GM12878 (cell line): ENCODE data around the gene C4orf51. TPM values are rescaled to one million over a fixed set of nuclear protein-coding genes. Genes with fewer than 3 reads are reported as not detected.

Experiments
- ATAC-seq: fragments of 200-7000 bp; cut with Tn5 transposase; 3 replicates; pipeline ENCODE4 v1.9.1; 2020; ENCODE audit warnings: mild to moderate bottlenecking, moderate library complexity
- BruUV-seq: library from RNA; stranded (reverse); fragments of 400-500 nt; replicated peaks from 2 replicates; lab custom pipeline; 2021; lab: Mats Ljungman, UMichigan
- CTCF ChIA-PET: fragments of 300-600 bp; sonication (Branson Sonifier 250); formaldehyde crosslinking; extraction: SDS; loops from one replicate; lab custom pipeline; 2021; ENCODE audit warnings: inconsistent platforms; lab: Yijun Ruan, JAX
- POLR2A ChIA-PET: fragments of 350-600 bp; formaldehyde crosslinking; extraction: SDS; loops from one replicate; lab custom pipeline; 2021; ENCODE audit warnings: inconsistent platforms; lab: Charles Lee
- RAD21 ChIA-PET: fragments of 300-600 bp; sonication (Branson Sonifier 250); formaldehyde crosslinking; loops from one replicate; lab custom pipeline; 2023; ENCODE audit warnings: antibody characterized with exemption; ENCODE audit not compliant: unreplicated experiment; lab: Charles Lee
- SMC1A ChIA-PET: fragments of 300-600 bp; sonication (Branson Sonifier 250); formaldehyde crosslinking; loops from one replicate; lab custom pipeline; 2023; ENCODE audit not compliant: unreplicated experiment, uncharacterized antibody; lab: Charles Lee
- DNase-seq: peaks from one replicate; pipeline ENCODE4 v3.0.0-alpha.2; 2011; ENCODE audit warnings: low read depth, low spot score
- FAIRE-seq: peaks from 3 replicates; lab custom pipeline; 2011; peaks lifted over from hg19 to GRCh38; lab: Jason Lieb, UNC
- H2AFZ ChIP-seq: 2 replicates; pipeline ENCODE4 v1.6.0; 2011; ENCODE audit warnings: low read depth, low read length, control low read depth; ENCODE audit not compliant: control insufficient read depth
- H3K27ac ChIP-seq: 2 replicates; pipeline ENCODE4 v1.5.1; 2011; ENCODE audit warnings: control low read depth; ENCODE audit not compliant: control insufficient read depth, insufficient read depth
- H3K27me3 ChIP-seq, 2 experiments: replicated peaks in 1 of 2; 2 replicates each; pipeline versions ENCODE4 v1.6.0 to v1.6.1; 2011; ENCODE audit warnings: low read length in 1 of 2; ENCODE audit not compliant: control insufficient read depth in 2 of 2, insufficient read depth in 2 of 2
- H3K36me3 ChIP-seq, 2 experiments: 2 replicates each; pipeline ENCODE4 v1.5.1; 2011; ENCODE audit warnings: low read length in 1 of 2; ENCODE audit not compliant: control insufficient read depth in 2 of 2, insufficient read depth in 2 of 2
- H3K4me1 ChIP-seq: 2 replicates; pipeline ENCODE4 v1.6.1; 2011; ENCODE audit warnings: mild to moderate bottlenecking, low read length, moderate library complexity, mixed read lengths; ENCODE audit not compliant: control insufficient read depth, insufficient read depth
- H3K4me2 ChIP-seq: 2 replicates; pipeline ENCODE4 v1.6.0; 2011; ENCODE audit warnings: control low read depth; ENCODE audit not compliant: control insufficient read depth, insufficient read depth
- H3K4me3 ChIP-seq: fragments of 200-600 bp; sonication (generic); 2 replicates; pipeline ENCODE4 v1.5.1; 2016
- H3K79me2 ChIP-seq: 2 replicates; pipeline ENCODE4 v1.6.0; 2011; ENCODE audit warnings: low read length; ENCODE audit not compliant: control insufficient read depth, insufficient read depth
- H3K9ac ChIP-seq: 2 replicates; pipeline ENCODE4 v1.8.0; 2011; ENCODE audit warnings: low read length, control low read depth, mixed read lengths; ENCODE audit not compliant: control insufficient read depth, insufficient read depth
- H3K9me3 ChIP-seq: replicated peaks from 3 replicates; pipeline ENCODE4 v1.5.1; 2011; ENCODE audit warnings: mild to moderate bottlenecking, low read length; ENCODE audit not compliant: control insufficient read depth, insufficient read depth
- H4K20me1 ChIP-seq: 2 replicates; pipeline ENCODE4 v1.6.0; 2011; ENCODE audit not compliant: control insufficient read depth, insufficient read depth
- EED ChIP-seq: sonication (generic); IDR thresholded peaks from 2 replicates; pipeline ENCODE4 v1.6.1; 2016; ENCODE audit warnings: antibody characterized with exemption, low read depth
- EGR1 ChIP-seq, 2 experiments: IDR thresholded peaks; 1 replicate in 1 of 2; 2 replicates in 1 of 2; pipeline ENCODE4 v1.6.1; 2011 to 2012; ENCODE audit warnings: low read depth in 2 of 2, low read length in 2 of 2, borderline replicate concordance in 1 of 2, mild to moderate bottlenecking in 1 of 2, moderate library complexity in 1 of 2
- HDGF ChIP-seq: fragments of 450-650 bp; IDR thresholded peaks from 2 replicates; pipeline ENCODE4 v1.6.1; 2016; ENCODE audit warnings: antibody characterized with exemption
- HSF1 ChIP-seq: fragments of 150-350 bp; IDR thresholded peaks from 2 replicates; pipeline ENCODE4 v1.6.1; 2014; ENCODE audit warnings: mild to moderate bottlenecking, low read depth, low read length
- MXI1 ChIP-seq: fragments of 150-350 bp; IDR thresholded peaks from 2 replicates; pipeline ENCODE4 v1.6.1; 2011; ENCODE audit warnings: low read depth, mild to moderate bottlenecking, inconsistent platforms, low read length, improper control_type of control experiment
- NFYA ChIP-seq: IDR thresholded peaks from 2 replicates; pipeline ENCODE4 v1.6.1; 2011; ENCODE audit warnings: low read depth, mild to moderate bottlenecking, low read length, improper control_type of control experiment, borderline replicate concordance
- POLR2AphosphoS5 ChIP-seq: IDR thresholded peaks from 2 replicates; pipeline ENCODE4 v1.6.1; 2011; ENCODE audit warnings: mild to moderate bottlenecking, low read length, inconsistent platforms
- SUZ12 ChIP-seq: fragments of 200-600 bp; sonication (generic); IDR thresholded peaks from one replicate; pipeline ENCODE4 v1.6.1; 2018; ENCODE audit warnings: antibody characterized with exemption, mild to moderate bottlenecking; ENCODE audit not compliant: unreplicated experiment
- WGBS: methylation state at CpG from one replicate; pipeline ENCODE4 v1.1.6; 2016; ENCODE audit warnings: low lambda C conversion rate; ENCODE audit not compliant: insufficient replicate concordance, insufficient coverage; ENCODE audit errors: missing lambda C conversion rate; 5-methylcytosine and 5-hydroxymethylcytosine counted together
- in situ Hi-C: fragments of 300-500 bp; cut with MboI; formaldehyde crosslinking; loops from 9 replicates; pipeline ENCODE4 v1.14.3; 2018; ENCODE audit warnings: mixed read lengths
- intact Hi-C: fragments of 100-400 bp; cut with micrococcal nuclease; formaldehyde crosslinking; loops from one replicate; pipeline ENCODE4 v1.14.2; 2022; ENCODE audit not compliant: unreplicated experiment
- polyA plus RNA-seq, 11 experiments: library from polyadenylated mRNA; depleted of rRNA in 4 of 11; unstranded in 6 of 11; stranded (reverse) in 5 of 11; fragments of >200 nt; fragmentation: Nextera tagmentation in 4 of 11; fragmentation: Illumina TruSeq in 1 of 11; extraction: Ambion mirVana in 4 of 11; extraction: Trizol in 1 of 11; gene quantifications; 1 replicate in 1 of 11; 2 replicates in 10 of 11; pipeline versions ENCODE4 v1.2.1 to v1.2.3, GENCODE V29; 2011 to 2016; ENCODE audit warnings: inconsistent platforms in 2 of 11, missing spikeins in 2 of 11, low read depth in 1 of 11
- total RNA-seq, 4 experiments: library from RNA; depleted of rRNA in 3 of 4; stranded (reverse); fragments of >200 nt in 3 of 4; fragmentation: Illumina TruSeq in 1 of 4; extraction: Trizol in 1 of 4; gene quantifications; 2 replicates each; pipeline versions ENCODE4 v1.2.1 to v1.2.3, GENCODE V29; 2013 to 2021
- TF ChIP-seq, protein P1 (sequence below): fragments of 450-650 bp; IDR thresholded peaks from 2 replicates; pipeline ENCODE4 v1.6.1; 2017; ENCODE audit warnings: mild to moderate bottlenecking, moderate library complexity

Gene C4orf51
- total and polyA plus RNA-seq, 10 of the 15 experiments (the other 5 are each of a cell fraction or from before 2014, with no cell fraction given), result not detected

DNA sequence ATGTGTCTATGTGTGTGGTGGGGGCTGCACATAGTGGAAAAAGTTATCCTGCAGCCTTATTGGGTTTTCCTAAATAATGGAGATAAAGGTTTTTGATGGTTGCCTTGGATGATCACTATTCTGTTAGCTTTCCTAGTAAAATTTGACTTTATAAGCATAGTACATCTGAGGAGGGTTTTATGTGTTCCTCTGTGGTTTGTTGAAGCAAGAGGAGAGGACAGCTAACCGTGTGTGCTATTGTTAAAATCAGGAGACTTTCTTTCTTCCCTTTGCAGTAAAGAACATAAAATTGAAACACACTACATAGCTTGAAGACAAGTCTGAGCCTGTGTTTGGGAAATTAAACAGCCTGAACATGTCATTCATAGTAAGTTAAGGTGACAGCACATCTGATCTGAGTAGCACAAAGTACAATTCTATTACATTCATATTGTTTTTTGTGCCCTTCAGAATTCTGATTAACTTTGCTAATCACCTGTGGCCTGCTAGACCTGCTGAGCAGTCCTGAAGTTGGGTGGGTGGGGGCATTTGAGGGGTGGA, 36.8 kb downstream of the C4orf51 start:
- no peak overlapping the region for H3K4me2 ChIP-seq
- BruUV-seq, result no TSS peak
- SMC1A ChIA-PET, result interaction anchor here (1.6 kb wide), 1 partner anchor 60 kb away, joined by 3 read pairs; no protein-coding TSS in a partner anchor
- 5% methylated on average over 1 of the region's 1 CpG for WGBS
- H3K79me2 ChIP-seq, result no peaks in the 10 kb centered on the region
- RAD21 ChIA-PET, result no interaction called here
- no peaks in the 10 kb centered on the region for H3K27me3 ChIP-seq
- FAIRE-seq (no peak), ATAC-seq (no peak), DNase-seq (no peak)
- H3K4me1 ChIP-seq, result peaks cover 10% of the 10 kb centered on the region
- H3K9ac ChIP-seq, result no peak overlapping the region
- TF ChIP-seq MXI1, result no peak
- TF ChIP-seq POLR2AphosphoS5, result no peak
- TF ChIP-seq, protein P1, sequence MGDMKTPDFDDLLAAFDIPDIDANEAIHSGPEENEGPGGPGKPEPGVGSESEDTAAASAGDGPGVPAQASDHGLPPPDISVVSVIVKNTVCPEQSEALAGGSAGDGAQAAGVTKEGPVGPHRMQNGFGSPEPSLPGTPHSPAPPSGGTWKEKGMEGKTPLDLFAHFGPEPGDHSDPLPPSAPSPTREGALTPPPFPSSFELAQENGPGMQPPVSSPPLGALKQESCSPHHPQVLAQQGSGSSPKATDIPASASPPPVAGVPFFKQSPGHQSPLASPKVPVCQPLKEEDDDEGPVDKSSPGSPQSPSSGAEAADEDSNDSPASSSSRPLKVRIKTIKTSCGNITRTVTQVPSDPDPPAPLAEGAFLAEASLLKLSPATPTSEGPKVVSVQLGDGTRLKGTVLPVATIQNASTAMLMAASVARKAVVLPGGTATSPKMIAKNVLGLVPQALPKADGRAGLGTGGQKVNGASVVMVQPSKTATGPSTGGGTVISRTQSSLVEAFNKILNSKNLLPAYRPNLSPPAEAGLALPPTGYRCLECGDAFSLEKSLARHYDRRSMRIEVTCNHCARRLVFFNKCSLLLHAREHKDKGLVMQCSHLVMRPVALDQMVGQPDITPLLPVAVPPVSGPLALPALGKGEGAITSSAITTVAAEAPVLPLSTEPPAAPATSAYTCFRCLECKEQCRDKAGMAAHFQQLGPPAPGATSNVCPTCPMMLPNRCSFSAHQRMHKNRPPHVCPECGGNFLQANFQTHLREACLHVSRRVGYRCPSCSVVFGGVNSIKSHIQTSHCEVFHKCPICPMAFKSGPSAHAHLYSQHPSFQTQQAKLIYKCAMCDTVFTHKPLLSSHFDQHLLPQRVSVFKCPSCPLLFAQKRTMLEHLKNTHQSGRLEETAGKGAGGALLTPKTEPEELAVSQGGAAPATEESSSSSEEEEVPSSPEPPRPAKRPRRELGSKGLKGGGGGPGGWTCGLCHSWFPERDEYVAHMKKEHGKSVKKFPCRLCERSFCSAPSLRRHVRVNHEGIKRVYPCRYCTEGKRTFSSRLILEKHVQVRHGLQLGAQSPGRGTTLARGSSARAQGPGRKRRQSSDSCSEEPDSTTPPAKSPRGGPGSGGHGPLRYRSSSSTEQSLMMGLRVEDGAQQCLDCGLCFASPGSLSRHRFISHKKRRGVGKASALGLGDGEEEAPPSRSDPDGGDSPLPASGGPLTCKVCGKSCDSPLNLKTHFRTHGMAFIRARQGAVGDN, result no peak
- TF ChIP-seq NFYA, result no peak
- TF ChIP-seq HDGF, result no peak
- no peak for TF ChIP-seq EED
- no peak for TF ChIP-seq HSF1
- TF ChIP-seq SUZ12, result no peak
- TF ChIP-seq EGR1 (IDR thresholded peaks at IDR 0.05; ENCODE audit: borderline replicate concordance in 1 of 2, low read depth in 2 of 2, low read length in 2 of 2), result no peak
- no peaks in the 10 kb centered on the region for H4K20me1 ChIP-seq
- intact Hi-C loops (no loop called here), in situ Hi-C loops (no loop called here)
- H3K9me3 ChIP-seq, result no peaks in the 10 kb centered on the region; the same call in 2 of the 3 replicates
- no peaks in the 10 kb centered on the region for H3K36me3 ChIP-seq
- no peak overlapping the region for H2AFZ ChIP-seq
- H3K4me3 ChIP-seq, result no peak overlapping the region
- POLR2A ChIA-PET, result no interaction called here
- CTCF ChIA-PET, result interaction anchor here (0.6 kb wide), 1 partner anchor 29 kb away, joined by 4 read pairs; no protein-coding TSS in a partner anchor
- no peak overlapping the region for H3K27ac ChIP-seq
